ENCODE data around the gene CDK5RAP2. TPM values are rescaled to one million over a fixed set of nuclear protein-coding genes. Genes with fewer than 3 reads are reported as not detected.

CDK5RAP2 gene
- total and polyA plus RNA-seq, 8 donors: 14.8 to 37.1 (median 21.7) TPM

- ATAC-seq: no peak
- H3K9me3 ChIP-seq: no peaks in the 10 kb centered on the region
- H3K4me3 ChIP-seq: no peak overlapping the region
- WGBS, 2 donors: 93 to 97% methylated on average over 3 of the region's 3 CpGs
- intact Hi-C loops (cut with DNase I): no loop called here
- no peak overlapping the region for H3K27ac ChIP-seq
- DNase-seq: no peak
- no peak for TF ChIP-seq CTCF (IDR thresholded peaks at IDR 0.05)
- no peaks in the 10 kb centered on the region for H3K4me1 ChIP-seq
- FAIRE-seq: no peak
- no peaks in the 10 kb centered on the region for H3K27me3 ChIP-seq
- peaks cover 0 to 18% (median 0%) of the 10 kb centered on the region in 3 donors for H3K36me3 ChIP-seq
Measured at GRCh38 chr9:120443976-120444375, 136.0 kb downstream of the CDK5RAP2 start.

DNA sequence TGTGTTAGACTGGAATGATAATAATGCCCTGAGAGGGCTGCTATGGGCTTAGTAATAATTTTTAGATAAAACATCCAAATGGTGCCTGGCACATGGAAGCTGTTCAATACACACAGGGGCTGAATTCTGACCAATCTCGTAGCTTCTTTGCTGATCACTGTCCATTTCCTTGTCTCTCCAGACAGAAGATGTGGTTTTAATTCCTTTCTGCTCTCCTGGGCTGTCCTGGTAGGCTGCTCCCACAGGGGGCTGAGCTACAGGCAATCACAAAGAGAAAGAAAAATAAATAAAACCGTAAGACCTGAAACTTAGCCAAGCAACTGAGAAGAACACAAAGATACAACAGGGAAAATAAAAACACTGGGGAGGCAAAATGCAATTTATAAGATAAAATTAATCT lies 136.5 kb downstream of the CDK5RAP2 start:
- 57 to 64% methylated on average over 2 of the region's 2 CpGs for WGBS, 2 donors

DNA sequence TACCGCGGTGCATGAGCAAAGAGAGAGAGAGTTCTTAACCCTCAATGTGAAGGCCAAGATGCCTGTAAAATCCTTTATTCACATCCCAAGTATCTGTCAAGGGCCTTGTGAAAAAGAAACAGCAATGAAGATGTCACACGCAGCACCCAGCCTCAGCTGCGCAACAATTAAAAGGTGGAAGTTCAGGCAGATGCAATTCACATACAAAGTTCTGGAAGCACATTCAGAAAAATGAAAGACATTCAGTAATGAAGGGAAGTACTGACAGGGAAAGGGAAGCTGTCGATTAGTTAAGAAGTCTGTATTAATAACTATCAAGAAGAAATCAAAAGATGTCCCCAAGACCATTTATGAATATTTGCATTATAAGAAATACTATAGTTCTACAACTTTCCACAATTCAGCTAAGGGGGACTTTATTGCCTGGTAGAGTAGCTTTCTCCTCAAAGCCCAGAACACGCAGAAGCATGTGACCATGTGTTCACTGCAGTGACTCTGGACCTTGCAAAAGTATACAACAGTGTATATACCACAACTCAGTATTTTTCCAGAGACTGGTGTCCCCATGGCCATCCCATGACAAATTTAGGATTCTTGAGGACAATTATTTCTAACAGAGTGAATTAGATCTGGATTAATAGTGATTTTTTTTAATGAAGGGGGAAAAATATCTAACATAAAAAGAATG lies 137.5 kb downstream of the CDK5RAP2 start:
- no peak for DNase-seq
- FAIRE-seq: no peak
- Histone ChIP-seq H3K4me1 (peaks cover 0 to 7% (median 0%) of the 10 kb centered on the region in 3 donors), H3K36me3 (peaks cover 0 to 22% (median 0%) of the 10 kb centered on the region in 3 donors), H3K9me3 (no peaks in the 10 kb centered on the region), H3K27me3 (no peaks in the 10 kb centered on the region), H3K27ac (no peak overlapping the region), H3K4me3 (no peak overlapping the region)
- no peak for TF ChIP-seq CTCF (IDR thresholded peaks at IDR 0.05)
- 82 to 83% methylated on average over 6 of the region's 6 CpGs for WGBS, 2 donors
- intact Hi-C loops (cut with DNase I): no loop called here
- no peak for ATAC-seq

More for the DNA sequence above, 136.5 kb downstream of the CDK5RAP2 start:
- no peak overlapping the region for H3K27ac ChIP-seq
- H3K4me3 ChIP-seq: no peak overlapping the region
- peaks cover 0 to 23% (median 0%) of the 10 kb centered on the region in 3 donors for H3K36me3 ChIP-seq
- ATAC-seq (no peak), FAIRE-seq (no peak), DNase-seq (no peak)
- TF ChIP-seq CTCF (IDR thresholded peaks at IDR 0.05): no peak
- intact Hi-C loops (cut with DNase I): no loop called here
- H3K4me1 ChIP-seq: peaks cover 0 to under 1% (median 0%) of the 10 kb centered on the region in 3 donors
- H3K9me3 ChIP-seq: no peaks in the 10 kb centered on the region
- no peaks in the 10 kb centered on the region for H3K27me3 ChIP-seq

DNA sequence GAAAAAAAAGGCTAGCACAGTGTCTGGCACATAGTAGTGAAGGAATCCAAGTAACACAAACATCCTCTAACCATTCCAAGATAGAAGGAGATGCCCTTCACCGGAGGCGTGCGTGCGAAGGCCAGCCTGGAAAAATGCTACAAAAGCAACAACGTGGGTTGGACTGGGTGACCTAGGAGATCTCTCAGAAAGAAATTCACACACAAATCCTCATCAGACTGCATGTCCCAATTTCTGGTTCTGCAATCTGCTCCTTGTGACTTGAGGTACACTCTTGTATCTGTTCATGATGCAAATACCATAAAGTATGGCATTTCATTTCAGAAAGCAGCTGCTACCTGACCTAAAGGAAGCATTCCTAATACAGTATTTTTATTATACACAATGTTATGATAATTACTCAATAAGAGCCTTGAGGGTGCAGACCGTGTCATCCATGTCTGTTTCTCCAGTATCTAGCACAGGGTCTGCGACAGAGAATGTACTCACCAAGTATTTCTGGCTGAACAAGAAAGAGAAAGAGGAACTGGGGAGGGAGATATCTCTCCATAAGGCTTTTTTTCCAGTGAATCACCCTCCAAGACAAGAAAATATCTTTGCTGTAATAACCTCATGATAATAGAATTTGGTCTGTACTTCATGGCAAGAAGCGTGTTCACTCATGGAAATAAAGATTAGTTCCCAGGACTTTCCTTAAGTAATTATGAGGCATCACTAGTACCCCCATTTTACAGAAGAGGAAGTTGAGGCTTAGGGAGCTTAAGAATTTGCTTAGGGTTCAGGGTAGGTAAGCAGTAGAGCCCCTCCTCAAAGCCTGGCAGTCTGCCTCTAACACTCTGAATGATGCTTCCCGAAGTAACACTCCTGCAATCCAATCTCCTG lies 138.3 kb downstream of the CDK5RAP2 start:
- H3K36me3 ChIP-seq: peaks cover 0 to 21% (median 0%) of the 10 kb centered on the region in 3 donors
- WGBS, 2 donors: 89 to 92% methylated on average over 9 of the region's 9 CpGs
- no peak for FAIRE-seq

More for the DNA sequence above, 138.3 kb downstream of the CDK5RAP2 start:
- H3K27me3 ChIP-seq: no peaks in the 10 kb centered on the region
- H3K4me3 ChIP-seq: no peak overlapping the region
- peak in 1 of 4 donors; percentile 59 for ATAC-seq
- intact Hi-C loops (cut with DNase I): no loop called here
- H3K4me1 ChIP-seq: peaks cover 0 to 7% (median 0%) of the 10 kb centered on the region in 3 donors
- no peak overlapping the region for H3K27ac ChIP-seq
- TF ChIP-seq CTCF (IDR thresholded peaks at IDR 0.05): no peak
- DNase-seq: no peak
- no peaks in the 10 kb centered on the region for H3K9me3 ChIP-seq
